GM19467 (cell line): ENCODE data around the gene LINGO4.

Source experiments
- ATAC-seq: cut with Tn5 transposase; IDR thresholded peaks from one replicate; pipeline ENCODE4 v1.9.1; 2021; ENCODE audit warnings: mild to moderate bottlenecking, moderate library complexity; ENCODE audit not compliant: unreplicated experiment

LINGO4 gene

GRCh38 chr1:151815716-151816327 lies 10.6 kb upstream of the LINGO4 start:
- ATAC-seq, result no peak

GRCh38 chr1:151814971-151815545 lies 9.8 kb upstream of the LINGO4 start:
- no peak for ATAC-seq

GRCh38 chr1:151814426-151814825 lies 9.2 kb upstream of the LINGO4 start:
- no peak for ATAC-seq

GRCh38 chr1:151813271-151813977 lies 8.2 kb upstream of the LINGO4 start:
- no peak for ATAC-seq

- ATAC-seq, result no peak
These were observed 6.0 kb upstream of the LINGO4 start for GRCh38 chr1:151811181-151811580.

GRCh38 chr1:151809985-151810556 lies 4.9 kb upstream of the LINGO4 start:
- ATAC-seq, result no peak

GRCh38 chr1:151809290-151809984 lies 4.2 kb upstream of the LINGO4 start:
- ATAC-seq, result no peak

GRCh38 chr1:151807766-151808165 lies 2.5 kb upstream of the LINGO4 start:
- no peak for ATAC-seq

- ATAC-seq, result no peak
These were observed 1.9 kb upstream of the LINGO4 start for GRCh38 chr1:151807131-151807530.

- no peak for ATAC-seq
These were observed 951 bp upstream of the LINGO4 start for GRCh38 chr1:151806170-151806569.

GRCh38 chr1:151803915-151804314 lies 1.3 kb downstream of the LINGO4 start:
- ATAC-seq, result no peak

GRCh38 chr1:151803164-151803563 lies 2.1 kb downstream of the LINGO4 start:
- no peak for ATAC-seq

GRCh38 chr1:151802372-151802771 lies 2.8 kb downstream of the LINGO4 start:
- ATAC-seq, result no peak

GRCh38 chr1:151801846-151802245 lies 3.4 kb downstream of the LINGO4 start:
- ATAC-seq, result no peak

- ATAC-seq, result no peak
These were observed 3.9 kb downstream of the LINGO4 start for GRCh38 chr1:151801310-151801820.

GRCh38 chr1:151800830-151801229 lies 4.4 kb downstream of the LINGO4 start:
- ATAC-seq, result no peak

GRCh38 chr1:151799179-151800022 lies 5.8 kb downstream of the LINGO4 start:
- no peak for ATAC-seq

- no peak for ATAC-seq
These were observed 6.6 kb downstream of the LINGO4 start for GRCh38 chr1:151798571-151798970.

GRCh38 chr1:151790940-151791651 lies 14.1 kb downstream of the LINGO4 start:
- no peak for ATAC-seq
